DMS153 treated with DMSO at 0.1 percent for 48 hours (cell line): ENCODE measurements around the gene PLCB1.

Source experiments
- DNase-seq: peaks from one replicate; lab custom pipeline; 2025; ENCODE audit not compliant: unreplicated experiment; lab: John Stamatoyannopoulos, UW

PLCB1 gene

DNA sequence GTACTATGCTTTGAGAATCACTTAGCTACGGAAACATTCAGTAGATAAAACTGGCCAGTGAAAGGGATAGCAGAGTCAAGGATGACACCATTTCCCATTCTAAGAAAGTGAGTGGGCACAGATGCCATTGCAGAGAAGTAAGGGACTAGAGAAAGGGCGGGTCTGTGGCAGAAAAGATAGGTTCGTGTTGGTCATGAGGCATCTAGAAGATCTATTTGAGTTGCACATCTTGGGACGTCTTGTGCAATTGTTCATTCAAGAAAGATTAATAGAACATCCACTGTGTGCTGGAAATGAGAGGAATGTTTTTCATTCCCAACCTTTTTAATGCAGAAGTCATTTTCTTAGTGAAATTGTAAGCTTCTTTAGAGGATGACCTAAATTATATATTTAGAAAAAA, 161.7 kb downstream of the PLCB1 start:
- DNase-seq: no peak

DNA sequence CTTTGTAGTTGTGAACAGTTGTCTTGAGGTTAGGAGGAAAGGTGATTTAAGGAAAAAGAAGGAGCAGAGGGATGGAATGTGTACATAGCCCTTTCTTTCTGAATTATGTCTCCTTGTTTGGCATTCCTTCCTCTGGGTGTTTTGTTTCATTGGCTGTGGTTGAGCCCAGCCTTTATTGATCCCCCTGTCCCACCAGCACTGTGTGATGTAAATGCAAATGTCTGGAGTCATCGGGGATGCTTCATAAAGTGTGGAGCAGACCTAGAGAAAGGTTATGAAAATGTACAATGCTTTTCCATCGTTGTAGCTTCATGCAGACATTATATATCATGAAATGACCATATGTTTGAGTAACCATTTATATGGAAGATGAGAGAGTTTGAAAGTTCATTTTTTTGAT, 164.5 kb downstream of the PLCB1 start:
- no peak for DNase-seq

DNA sequence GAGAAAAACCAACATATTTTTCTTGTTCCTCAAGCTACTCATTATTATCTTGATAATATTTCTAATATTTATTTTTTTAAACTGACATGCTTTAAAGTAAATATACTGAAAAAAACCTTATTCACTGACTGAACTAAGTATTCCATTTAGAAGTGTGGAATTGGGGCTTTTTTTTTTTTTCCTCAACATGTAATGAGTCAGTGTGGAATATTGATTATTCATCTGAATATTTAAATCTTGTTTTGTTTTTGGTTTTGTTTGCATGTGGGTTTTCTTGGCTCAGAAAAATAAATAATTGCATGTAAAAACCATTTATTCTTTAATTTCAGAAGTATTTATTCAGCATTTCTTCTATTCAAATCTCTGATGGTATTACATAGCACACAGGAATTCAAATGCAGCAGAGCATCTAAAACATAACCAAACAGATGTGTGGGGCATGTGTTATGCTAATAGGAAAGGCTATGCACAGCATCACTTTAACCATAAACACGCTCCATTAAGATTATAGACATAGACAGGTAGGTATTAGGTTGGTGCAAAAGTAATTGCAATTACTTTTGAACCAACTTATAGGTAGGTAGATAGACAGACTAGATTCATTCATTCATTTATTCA, 166.5 kb downstream of the PLCB1 start:
- no peak for DNase-seq

DNA sequence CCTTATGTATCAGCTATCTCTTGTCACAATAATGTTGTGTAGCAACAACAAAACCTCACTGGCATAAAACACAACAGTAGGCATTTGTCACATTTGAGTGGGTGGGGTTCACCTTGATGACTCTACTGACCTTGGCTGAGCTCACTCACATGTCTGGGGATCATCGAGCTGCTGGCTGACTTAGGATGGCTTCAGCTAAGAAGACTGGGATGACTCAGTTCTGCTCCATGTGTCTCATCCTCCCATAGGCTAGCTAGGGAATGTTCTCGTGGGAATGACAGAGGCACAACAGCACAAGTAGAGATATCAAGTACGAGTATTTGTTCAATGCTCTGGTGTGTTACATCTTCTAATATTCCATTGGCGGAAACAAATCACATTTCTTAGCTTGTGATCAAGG, 167.9 kb downstream of the PLCB1 start:
- DNase-seq: no peak

DNA sequence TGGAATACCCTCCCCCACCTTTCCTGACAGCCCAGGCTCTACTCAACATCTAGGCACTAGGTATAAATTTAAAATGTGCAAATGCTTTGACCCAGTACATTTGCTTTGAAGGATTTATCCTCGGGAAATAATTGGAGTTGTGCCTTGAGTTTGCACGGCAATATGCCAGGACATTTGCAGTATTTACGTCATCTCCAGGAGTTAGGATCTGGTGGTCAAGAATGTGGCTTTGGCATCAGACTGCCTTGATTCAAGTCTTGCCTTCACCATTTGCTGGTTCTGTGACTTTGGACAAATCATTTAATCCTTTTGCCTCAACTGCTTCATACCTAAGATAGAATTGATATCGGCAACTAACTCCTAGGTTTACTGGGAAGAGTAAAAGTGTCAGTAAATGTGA, 169.6 kb downstream of the PLCB1 start:
- no peak for DNase-seq

DNA sequence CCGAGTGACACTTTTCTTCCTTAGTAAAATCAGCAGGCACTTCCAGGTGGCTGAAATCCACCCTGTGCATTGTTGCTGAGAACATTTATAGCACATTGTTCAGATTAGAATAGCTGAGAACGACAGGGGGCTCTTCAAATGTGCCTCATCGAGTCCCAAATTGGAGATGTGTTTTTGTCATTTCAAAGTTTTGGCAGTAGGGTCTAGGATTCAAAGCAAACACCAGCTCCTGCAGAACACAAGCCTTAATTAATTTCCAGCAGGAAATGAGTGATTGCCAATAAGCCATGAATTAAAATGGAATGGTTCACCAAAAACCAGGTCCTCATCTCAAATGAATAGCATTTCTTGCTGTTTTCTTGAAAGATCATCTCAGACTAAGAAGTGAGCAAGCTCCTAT, 171.6 kb downstream of the PLCB1 start:
- DNase-seq: no peak

DNA sequence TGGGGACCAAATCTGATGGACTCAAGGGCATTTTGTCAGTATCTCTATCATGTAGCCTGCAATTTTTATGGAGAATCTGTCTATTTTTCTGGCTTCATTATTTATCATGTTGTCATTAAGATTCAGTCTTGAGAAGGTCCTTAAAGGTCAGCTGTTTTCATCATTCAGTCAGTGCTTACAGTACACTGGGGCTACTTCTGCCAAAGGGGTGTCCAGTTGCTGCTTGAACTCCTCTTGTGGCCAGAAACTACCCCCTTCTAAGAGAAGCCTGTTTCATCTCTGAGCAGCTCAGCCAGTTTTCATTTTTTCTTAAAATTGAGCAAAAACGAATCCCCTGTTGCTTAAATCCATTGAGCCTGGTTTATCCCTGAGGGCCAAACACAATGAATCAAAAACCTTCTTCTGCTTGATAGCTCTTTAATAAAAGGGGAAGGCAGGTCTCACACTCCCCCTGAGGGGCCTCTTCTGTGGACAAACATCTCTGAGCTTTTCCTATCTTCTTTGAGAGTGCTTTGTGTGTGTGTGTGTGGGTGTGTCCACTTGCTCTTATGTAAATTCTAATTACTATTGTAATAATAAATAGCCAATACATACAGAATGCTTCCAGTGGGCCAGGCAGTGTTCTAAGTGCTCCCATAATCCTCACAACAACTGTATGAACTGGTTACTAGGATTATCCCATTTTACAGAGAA, 172.2 kb downstream of the PLCB1 start:
- DNase-seq: no peak

DNA sequence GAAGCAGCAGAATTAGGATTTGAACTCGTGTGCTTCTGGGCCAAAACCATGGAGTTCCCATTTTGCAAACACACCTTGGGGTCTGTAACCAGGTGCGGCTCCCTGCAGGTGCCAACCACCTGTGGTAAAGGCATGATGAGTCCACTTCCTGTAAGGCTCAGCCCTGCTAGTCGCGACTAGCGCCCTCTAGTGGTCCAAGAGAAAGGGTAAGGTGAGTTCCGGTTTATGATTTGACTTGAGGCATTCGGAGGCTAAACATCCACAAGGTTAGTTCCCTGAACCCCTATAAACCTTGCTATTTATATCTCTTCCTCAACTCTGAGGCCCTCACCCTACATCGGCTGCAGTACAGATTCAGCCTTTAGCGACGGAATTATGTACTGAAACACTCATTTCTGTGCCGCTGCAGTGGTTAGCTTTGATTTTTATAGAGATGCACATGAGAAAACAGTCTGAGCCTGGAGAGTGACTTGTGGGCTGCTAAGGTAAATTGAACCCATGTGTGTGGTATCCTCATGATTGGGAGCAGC, 173.4 kb downstream of the PLCB1 start:
- peak; percentile 30 for DNase-seq

DNA sequence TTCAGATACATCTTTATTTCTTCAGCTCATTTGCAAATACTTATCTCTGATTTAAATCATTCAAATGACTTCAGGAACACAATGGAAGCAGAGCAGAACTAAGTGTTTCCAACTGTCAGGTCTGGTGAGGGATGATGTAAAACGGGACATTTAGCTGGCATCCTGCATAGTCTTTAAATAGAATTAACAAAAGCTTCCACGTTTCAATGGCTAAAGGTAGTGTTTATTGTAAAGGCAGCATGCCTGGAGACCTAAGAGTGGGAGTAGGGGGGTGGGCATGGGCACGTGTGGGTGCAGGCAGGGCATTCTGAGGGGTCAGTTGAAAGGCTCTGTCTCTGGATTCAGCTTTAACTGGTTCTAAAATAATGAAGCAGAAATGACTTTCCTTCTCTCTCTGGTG, 174.9 kb downstream of the PLCB1 start:
- no peak for DNase-seq

DNA sequence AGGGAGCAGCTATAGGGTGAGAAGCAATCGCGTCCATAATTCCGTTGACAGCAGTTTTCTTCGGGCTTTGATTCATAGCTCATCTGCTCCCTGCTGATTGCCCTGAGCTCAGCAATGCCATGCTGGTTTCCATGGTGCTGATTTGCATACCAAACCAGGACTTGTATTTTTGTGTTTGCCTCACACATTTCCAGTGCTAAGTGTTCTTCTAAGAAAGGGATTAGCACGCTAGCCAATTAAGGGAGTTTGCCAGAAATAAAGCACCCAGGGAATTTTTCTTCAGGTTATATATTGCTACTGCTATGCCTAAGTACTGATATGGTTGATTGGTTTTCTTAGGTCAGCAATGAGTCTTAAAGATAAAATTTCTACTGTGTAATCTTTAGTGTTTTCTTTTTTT, 177.6 kb downstream of the PLCB1 start:
- no peak for DNase-seq

DNA sequence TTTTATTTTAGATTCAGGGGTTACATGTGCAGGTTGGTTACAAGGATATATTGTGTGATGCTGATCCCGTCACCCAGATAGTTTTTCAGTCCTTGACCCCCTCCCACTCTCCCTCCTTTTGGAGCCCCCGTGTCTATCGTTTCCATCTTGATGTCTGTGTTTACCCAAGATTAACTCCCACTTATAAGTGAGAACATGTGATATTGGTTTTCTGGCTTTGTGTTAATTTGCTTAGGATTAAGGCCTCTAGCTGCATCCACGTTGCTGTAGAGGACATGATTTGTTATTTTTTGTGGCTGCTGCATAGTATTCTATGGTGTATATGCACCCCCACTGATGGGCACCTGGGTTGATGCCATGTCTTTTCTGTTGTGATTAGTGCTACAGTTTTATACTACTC, 178.6 kb downstream of the PLCB1 start:
- DNase-seq: no peak

DNA sequence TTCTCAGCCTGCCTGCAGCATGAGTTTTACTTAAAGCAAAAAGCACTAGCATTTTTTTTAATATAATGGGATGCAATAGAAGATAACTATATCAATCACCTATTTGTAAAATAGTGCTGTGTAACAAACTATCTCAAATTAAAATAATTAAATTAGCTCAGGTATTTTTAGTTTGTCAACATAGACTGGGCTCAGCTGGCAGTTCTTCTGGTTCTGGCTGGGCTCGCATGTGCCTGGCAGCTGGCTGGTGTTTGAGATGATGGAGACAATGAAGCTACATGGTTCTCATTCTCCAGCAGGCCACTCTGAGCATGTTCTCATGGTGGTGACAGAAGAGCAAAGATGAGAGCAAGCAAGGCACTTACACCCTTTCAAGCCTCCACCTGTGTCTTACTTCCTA, 181.0 kb downstream of the PLCB1 start:
- no peak for DNase-seq

DNA sequence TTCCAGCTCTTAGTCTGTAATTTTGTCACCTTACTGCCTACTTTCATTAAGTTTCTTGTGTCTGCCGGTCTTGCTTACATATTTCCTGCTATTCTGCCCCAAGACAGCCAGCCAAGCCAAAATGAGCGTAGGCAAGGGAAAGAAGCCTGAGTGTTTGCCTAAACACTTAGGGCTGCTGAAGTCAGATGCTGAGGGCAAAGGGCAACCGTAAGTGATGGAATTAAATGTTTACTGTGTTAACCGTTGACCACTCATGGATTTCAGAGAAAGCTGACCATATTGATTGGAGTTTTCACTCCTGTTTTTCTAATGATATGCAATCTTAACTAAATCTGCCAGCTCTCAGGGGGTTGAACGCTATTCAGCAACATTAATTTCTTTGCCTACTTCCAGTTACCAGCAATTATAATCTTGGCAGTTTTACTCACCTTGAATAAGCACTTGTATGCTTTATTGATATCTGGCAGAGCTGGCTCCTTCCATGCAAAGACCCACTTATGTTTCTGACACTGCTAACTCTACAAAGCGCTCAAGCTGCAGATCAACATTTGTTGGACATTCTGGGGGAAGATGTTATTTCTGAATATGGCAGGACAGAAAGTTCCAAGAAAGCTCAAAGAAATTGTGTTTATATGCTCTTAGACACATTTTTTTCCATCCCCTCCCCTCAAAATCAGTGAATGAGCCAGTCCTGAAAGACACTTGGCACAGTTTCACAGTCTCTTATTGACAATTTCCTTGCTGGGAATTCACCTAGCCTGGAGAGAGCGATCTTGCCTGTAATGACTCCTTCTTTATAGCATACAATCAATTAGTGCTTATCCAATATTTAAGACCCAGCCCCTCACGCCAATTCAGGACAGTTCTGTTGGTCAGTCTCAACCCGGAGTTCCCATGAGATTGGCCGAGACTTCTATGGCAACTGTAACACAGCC, 183.8 kb downstream of the PLCB1 start:
- DNase-seq: no peak

DNA sequence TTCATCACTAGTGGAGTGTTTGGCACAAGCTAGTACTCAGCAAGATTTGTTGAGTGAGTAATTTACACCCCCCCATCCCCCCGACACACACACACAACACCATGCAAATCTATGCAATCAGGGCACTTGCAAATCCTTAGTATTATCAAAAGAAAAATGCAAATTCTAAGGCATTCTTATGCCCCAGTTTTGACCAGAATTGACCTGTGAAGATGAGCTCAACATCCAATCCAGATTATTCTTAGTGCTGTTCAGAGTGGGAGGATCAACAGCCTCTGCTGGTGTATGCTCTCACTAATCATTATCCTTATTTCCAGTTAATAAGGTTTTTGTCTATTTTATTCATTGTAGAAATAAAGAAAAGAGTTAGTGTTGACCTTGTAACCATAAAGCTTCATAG, 185.4 kb downstream of the PLCB1 start:
- no peak for DNase-seq

DNA sequence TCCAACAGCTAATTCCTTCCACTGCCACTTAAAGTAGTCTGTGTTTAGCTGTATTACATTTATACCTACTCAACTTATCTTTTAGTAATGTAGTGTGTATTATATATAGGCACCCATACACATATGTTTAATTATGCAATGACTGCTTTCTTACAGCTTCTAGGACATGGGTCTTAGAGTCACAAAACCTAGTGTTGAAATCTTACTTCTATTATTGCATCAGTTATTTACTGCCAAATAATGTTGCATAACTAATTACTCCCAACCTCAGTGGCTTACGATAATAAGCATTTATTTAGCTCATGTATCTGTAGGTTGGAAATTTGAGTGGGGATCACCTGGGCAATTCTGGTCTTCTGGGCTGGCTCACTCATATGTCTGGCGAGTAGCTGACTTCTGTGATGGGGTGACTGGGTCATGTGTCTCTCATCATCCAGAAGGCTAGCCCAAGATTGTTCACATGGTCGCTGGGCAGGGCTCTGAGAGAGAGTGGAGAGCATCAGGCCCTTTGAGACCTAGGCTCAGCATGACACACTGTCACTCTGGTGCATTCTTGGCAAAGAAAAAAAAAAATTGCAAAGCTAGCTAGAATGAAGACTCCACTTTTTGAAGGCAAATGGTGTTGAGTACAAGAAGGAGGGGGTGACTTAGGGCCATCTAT, 187.0 kb downstream of the PLCB1 start:
- no peak for DNase-seq

DNA sequence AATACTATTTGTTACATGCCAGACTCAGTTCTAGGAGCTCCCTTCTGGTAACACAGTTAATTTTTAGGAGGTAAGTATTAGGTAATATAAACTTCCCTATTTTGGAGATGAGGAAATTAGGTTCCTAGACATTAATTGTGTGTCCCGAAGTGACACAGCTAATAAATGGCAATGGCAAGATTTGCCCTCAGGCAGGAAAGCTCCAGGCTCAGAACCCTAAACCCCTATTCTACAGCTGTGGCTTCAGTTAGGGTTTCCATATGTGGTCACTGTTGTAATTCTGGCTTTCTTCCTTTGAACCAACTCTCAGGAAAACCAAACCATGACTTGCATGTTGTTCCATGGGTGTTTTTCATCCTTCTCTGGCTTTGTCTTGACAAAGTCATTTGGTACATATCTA, 188.2 kb downstream of the PLCB1 start:
- DNase-seq: no peak

DNA sequence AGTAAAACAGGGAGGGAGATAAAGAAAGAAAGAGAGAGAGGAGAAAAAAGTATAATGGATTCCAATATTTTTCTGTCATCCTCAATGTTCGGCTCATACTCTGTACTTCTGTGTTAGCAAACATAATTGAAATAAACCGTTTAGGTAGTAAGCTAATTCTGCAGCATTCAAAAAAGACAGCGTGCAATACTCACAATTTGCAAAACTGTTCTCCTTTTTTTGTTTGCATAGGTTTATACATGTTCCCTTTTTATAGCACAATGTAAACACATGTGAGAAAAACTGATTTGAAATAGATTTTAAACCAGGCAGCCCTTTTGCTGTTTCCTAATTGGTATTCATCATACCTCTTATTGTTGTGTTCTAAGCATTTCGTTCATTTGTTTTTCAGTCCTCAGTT, 188.9 kb downstream of the PLCB1 start:
- no peak for DNase-seq

DNA sequence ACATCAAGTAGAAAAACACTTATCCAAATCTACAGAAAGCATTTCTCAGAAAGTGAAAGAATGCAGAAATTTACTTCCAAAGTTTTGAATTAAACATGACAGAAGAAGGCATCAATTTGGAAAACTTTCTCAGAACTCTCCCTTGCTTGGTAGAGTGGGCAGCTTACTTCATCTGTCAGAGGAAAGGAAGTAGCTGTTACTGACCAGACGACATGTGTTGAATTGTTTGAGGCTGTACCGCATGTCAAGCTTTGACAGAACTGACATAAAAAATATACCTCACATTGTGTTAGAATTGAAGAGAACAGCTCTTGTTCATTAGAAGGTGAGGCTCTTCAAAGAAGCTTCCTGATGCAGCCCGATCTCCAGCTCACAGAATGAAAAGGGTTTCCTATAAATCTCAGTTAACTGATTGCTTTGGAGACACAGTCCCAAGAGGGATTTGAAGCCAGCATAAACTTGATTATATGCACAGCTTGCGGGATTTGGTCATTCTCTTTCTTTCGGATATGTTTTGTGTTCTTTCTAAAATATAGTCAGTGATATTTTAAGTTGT, 190.7 kb downstream of the PLCB1 start:
- DNase-seq: no peak

DNA sequence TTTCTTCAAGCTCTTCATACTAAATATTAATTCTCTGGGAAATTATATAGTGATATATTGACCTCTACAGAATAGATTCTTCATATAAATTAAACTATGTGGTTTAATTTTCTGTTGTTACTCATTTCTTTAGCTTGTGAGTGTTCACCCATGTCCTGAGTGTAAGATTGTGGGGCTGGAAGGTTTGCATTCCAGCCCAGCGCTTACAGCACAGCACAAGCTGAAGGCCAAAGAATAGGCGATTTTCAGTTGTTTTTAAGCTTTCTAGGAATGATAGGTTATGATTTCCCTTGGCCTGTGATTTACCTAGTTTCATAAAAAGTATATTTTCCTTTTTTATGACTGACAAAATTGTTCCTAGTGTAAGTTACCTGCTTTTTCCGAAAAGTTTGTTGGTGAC, 194.1 kb downstream of the PLCB1 start:
- no peak for DNase-seq

DNA sequence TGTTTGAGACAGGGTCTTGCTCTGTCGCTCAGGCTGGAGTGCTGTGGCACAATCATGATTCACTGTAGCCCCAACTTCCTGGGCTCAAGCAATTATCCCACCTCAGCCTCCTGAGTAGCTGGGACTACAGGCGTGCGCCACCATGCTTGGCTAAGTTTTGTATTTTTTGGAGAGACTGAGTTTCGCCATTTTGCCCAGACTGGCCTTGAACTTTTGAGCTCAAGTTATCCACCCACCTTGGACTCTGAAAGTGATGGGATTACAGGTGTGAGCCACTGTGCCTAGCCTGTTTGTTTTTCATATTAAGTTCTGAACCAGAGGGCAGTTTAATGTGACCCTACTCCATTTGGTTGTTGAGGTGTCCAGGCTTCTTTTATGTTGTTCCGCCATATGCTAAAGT, 194.8 kb downstream of the PLCB1 start:
- DNase-seq: no peak

DNA sequence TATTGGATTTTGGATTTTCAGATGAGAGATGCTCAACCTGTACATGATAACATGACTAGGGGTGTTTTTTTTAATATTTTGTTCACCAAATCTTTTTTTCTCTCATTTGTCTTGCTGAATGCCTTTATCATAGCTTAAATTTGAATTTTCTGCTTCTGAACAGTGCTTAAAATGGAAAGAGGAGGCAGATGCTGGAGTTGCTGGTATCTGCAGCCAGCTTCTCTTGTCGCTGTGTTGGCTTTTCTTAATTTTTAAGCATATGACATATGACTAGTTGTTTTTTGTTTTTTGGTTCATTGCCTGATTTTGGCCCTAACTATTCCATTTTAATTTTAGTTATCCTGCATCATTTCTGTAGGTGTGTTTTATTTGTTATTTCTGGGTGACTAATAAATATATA, 196.1 kb downstream of the PLCB1 start:
- no peak for DNase-seq
